D721Med (cell line): ENCODE measurements around the gene ARID1B.

Source experiments
- DNase-seq: peaks from one replicate; pipeline ENCODE4 v3.0.0; 2011; ENCODE audit warnings: low spot score; ENCODE audit not compliant: insufficient read length
- FAIRE-seq: peaks from 2 replicates; lab custom pipeline; 2011; peaks lifted over from hg19 to GRCh38; lab: Jason Lieb, UNC
- CTCF ChIP-seq: IDR thresholded peaks from 2 replicates; pipeline ENCODE4 v1.5.1; 2012; ENCODE audit warnings: mild to moderate bottlenecking, control low read depth; ENCODE audit not compliant: insufficient read depth; ENCODE audit errors: missing control alignments

Gene ARID1B

GRCh38 chr6:156845454-156846155 lies 68.4 kb downstream of the ARID1B start:
- DNase-seq: no peak
- FAIRE-seq: no peak

GRCh38 chr6:156846845-156847599 lies 69.8 kb downstream of the ARID1B start:
- FAIRE-seq (no peak), DNase-seq (no peak)
- no peak for TF ChIP-seq CTCF

More at GRCh38 chr6:156845454-156846155, 68.4 kb downstream of the ARID1B start:
- TF ChIP-seq CTCF: no peak

DNA sequence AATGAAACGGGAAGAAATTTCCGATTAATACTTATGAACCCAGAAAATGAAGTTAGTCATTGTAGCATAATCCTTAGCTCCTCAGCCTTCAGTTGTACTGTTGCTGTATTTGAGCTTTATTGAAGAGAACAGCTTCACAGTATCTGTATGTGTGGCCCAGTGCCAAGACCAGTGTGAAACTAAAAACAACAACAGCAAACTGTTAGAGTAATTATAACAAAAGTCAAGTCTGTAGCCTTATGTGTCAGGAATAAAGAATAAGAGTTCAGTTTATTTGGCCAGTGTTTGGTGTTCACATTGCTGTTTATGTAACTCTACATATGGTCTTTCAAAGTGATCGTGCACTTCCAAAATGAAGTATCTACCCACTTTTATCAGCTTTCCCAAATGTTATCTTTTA lies 70.9 kb downstream of the ARID1B start:
- no peak for DNase-seq
- no peak for FAIRE-seq
- no peak for TF ChIP-seq CTCF

- DNase-seq (no peak), FAIRE-seq (no peak)
- TF ChIP-seq CTCF: no peak
These were observed 71.4 kb downstream of the ARID1B start for GRCh38 chr6:156848533-156848932.

- TF ChIP-seq CTCF: no peak
- FAIRE-seq (no peak), DNase-seq (no peak)
These were observed 72.6 kb downstream of the ARID1B start for GRCh38 chr6:156849806-156850205.

DNA sequence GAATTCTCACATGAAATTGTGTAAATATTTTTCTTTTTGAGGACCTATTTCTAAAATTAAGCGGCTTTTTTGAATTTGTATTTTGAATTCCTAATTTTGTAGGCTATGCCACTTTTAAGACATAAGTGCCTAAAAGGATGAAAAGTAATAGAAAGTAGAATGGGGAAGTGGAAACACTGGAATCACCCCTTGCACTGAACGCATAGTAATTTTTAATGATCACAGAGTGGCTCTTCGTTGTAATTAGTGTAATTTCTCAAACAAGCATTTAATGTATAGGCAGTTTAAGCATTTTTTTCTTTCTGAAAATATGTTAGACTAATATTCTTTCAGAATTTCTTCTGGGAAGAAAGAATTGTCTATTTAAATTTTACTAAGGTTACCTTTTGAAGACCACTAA lies 73.2 kb downstream of the ARID1B start:
- FAIRE-seq (no peak), DNase-seq (no peak)
- TF ChIP-seq CTCF: no peak

GRCh38 chr6:156851454-156851921 lies 74.3 kb downstream of the ARID1B start:
- DNase-seq (no peak), FAIRE-seq (no peak)
- no peak for TF ChIP-seq CTCF
